ENCODE measurements around the gene ANKRD16. TPM values are rescaled to one million over a fixed set of nuclear protein-coding genes. Genes with fewer than 3 reads are reported as not detected.
"Not testable (repeated sequence)": the region's sequence is repeated elsewhere in the genome, so short reads cannot be mapped to it uniquely, and the experiment has no call there.

The ANKRD16 gene
- total and polyA plus RNA-seq, 2 donors (not counting 1 experiment from before 2014, with no cell fraction given) = 10.9 to 12.6 TPM

DNA sequence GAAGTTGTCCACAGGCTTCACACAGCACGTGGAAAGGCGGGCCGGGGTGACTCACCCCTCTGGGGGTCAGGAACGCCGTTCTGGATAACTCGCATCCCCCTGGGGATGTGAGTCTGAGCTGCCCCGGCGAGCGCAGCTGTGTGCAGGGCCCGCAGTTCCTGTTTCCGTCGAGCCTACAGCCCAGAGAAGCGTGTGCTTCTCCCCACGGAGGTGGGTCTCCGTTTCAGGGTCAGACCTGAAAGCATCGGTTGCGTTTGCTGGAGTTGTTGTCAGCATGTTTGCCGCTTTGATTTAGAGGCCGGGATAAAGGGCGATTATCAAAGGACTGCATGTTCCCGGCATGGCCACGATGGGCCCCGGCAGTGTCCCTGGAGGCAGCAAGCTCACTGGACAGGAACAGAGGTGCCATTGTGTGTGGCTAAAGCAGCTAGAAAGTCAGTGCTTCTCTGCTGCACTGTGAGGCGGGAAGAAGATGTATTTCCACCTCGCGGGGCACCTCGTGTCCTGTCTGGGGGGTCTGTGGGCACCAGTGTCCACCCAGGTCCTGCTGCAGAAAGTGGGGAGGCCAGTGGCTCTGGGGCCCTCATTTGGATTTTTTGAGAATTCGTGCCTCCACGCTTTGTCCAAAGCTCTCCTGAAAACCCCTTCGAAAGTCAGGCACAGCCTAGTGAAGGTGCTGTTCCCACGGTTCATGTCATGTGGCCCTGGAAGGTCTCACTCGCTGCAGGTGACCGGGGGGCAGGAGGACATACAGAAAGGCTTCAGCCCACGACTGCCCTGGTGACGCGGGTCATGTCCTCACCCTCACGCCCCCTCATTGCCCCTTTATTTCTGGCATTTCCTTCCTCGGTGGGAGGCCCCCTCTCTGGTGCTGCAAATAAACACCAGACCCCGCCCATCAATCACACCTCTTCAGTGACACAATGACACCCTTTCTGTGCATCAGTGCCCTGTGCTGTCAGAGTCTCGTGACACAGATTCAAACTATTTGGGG lies 49.1 kb downstream of the ANKRD16 start:
- intact Hi-C loops (cut with micrococcal nuclease) = loop anchor here (1.0 to 5.0 kb wide), 8 partner anchors 12 to 508 kb away; partner anchors contain the start of genes ANKRD16, GDI2, RBM17 and TASOR2
- H3K79me2 ChIP-seq (ENCODE audit: control insufficient read depth, insufficient read depth, low read length) = peaks cover 12% of the 10 kb centered on the region
- H3K4me1 Mint-ChIP-seq = peaks cover 70% of the 10 kb centered on the region
- 3% methylated on average over 38 of the region's 40 CpGs for WGBS (ENCODE audit: insufficient coverage)
- ChIA-PET CTCF (interaction anchor here (0.6 to 5.2 kb wide), 13 partner anchors 10 to 1941 kb away, joined by 3 to 29 read pairs (median 8); partner anchors contain the start of gene GDI2), POLR2A (interaction anchor here (0.7 to 3.5 kb wide), 14 partner anchors 10 to 214 kb away, joined by 3 to 35 read pairs (median 6); partner anchors contain the start of genes ANKRD16, FBH1 and GDI2)
- DNase-seq (peak; percentile 92), ATAC-seq (ENCODE audit: low read depth) (peak; percentile 82)
- peak overlapping the region in 4 of 5 experiments; percentile 55 to 63 (median 58) for H3K4me3 ChIP-seq (ENCODE audit: control extremely low read depth in 1 of 5, extremely low read depth in 1 of 5, insufficient read depth in 1 of 5, low read depth in 2 of 5, low read length in 4 of 5)
- peak overlapping the region; percentile 48 for H2AFZ ChIP-seq (ENCODE audit: insufficient read depth, low read depth, low read length, poor library complexity, severe bottlenecking)
- no peaks in the 10 kb centered on the region for H3K9me3 ChIP-seq (ENCODE audit: control extremely low read depth in 1 of 3, control insufficient read depth in 2 of 3, insufficient read depth in 1 of 3, low read length in 2 of 3)
- no peaks in the 10 kb centered on the region for H3K36me3 ChIP-seq (replicated peaks in 1 of 2; ENCODE audit: control extremely low read depth in 1 of 2, control insufficient read depth in 1 of 2, extremely low read depth in 1 of 2, insufficient read depth in 2 of 2, low read length in 1 of 2)
- peak overlapping the region; percentile 99 to 100 for H3K27ac ChIP-seq (ENCODE audit: low read length in 2 of 2)
- H3K27me3 Mint-ChIP-seq = no peaks in the 10 kb centered on the region
- peak overlapping the region; percentile 94 for H3K4me3 Mint-ChIP-seq
- no peak for TF ChIP-seq EZH2 (IDR thresholded peaks at IDR 0.05; ENCODE audit: borderline replicate concordance, insufficient read depth, low read depth, low read length, poor library complexity, severe bottlenecking)
- TF ChIP-seq, protein P1, sequence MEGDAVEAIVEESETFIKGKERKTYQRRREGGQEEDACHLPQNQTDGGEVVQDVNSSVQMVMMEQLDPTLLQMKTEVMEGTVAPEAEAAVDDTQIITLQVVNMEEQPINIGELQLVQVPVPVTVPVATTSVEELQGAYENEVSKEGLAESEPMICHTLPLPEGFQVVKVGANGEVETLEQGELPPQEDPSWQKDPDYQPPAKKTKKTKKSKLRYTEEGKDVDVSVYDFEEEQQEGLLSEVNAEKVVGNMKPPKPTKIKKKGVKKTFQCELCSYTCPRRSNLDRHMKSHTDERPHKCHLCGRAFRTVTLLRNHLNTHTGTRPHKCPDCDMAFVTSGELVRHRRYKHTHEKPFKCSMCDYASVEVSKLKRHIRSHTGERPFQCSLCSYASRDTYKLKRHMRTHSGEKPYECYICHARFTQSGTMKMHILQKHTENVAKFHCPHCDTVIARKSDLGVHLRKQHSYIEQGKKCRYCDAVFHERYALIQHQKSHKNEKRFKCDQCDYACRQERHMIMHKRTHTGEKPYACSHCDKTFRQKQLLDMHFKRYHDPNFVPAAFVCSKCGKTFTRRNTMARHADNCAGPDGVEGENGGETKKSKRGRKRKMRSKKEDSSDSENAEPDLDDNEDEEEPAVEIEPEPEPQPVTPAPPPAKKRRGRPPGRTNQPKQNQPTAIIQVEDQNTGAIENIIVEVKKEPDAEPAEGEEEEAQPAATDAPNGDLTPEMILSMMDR (IDR thresholded peaks at IDR 0.05) = no peak
- H3K27ac Mint-ChIP-seq = peak overlapping the region; percentile 100
- H3K27me3 ChIP-seq (replicated peaks in 1 of 4; ENCODE audit: control extremely low read depth in 1 of 4, control insufficient read depth in 3 of 4, insufficient read depth in 4 of 4, low read length in 3 of 4) = no peaks in the 10 kb centered on the region
- peak overlapping the region; percentile 82 for H3K4me2 ChIP-seq (replicated peaks; ENCODE audit: low read depth, low read length, poor library complexity, severe bottlenecking)
- peaks cover 68 to 77% of the 10 kb centered on the region in 2 donors for H3K4me1 ChIP-seq (ENCODE audit: control insufficient read depth in 2 of 2, insufficient read depth in 2 of 2, low read length in 2 of 2)
- no peaks in the 10 kb centered on the region for H4K20me1 ChIP-seq (ENCODE audit: control insufficient read depth, insufficient read depth, low read length, poor library complexity, severe bottlenecking)
- H3K9ac ChIP-seq (ENCODE audit: low read length) = peak overlapping the region; percentile 63
- H3K9me3 Mint-ChIP-seq (ENCODE audit: insufficient read depth) = no peaks in the 10 kb centered on the region

DNA sequence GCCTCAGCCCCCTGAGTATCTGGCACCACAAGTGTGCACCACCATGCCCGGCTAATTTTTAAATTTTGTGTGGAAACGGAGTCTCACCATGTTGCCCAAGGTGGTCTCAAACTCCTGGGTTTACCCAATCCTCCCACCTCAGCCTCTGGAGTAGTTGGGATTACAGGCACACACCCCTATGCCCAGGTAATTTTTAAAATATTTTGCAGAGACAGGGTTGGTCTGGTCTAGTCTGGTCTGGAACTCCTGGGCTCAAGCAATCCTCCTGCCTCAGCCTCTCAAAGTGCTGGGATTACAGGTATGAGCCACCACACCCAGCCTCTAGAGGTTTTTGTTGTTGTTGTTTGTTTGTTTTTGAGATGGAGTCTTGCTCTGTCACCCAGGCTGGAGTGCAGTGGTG lies 53.5 kb downstream of the ANKRD16 start:
- H3K27me3 Mint-ChIP-seq; POLR2A ChIA-PET; H3K79me2 ChIP-seq (ENCODE audit: control insufficient read depth, insufficient read depth, low read length); H4K20me1 ChIP-seq (ENCODE audit: control insufficient read depth, insufficient read depth, low read length, poor library complexity, severe bottlenecking); intact Hi-C loops (cut with micrococcal nuclease); H3K9ac ChIP-seq (ENCODE audit: low read length); H3K9me3 ChIP-seq (ENCODE audit: control extremely low read depth in 1 of 3, control insufficient read depth in 2 of 3, insufficient read depth in 1 of 3, low read length in 2 of 3); H3K27me3 ChIP-seq (replicated peaks in 1 of 4; ENCODE audit: control extremely low read depth in 1 of 4, control insufficient read depth in 3 of 4, insufficient read depth in 4 of 4, low read length in 3 of 4); H3K4me3 Mint-ChIP-seq; DNase-seq; H2AFZ ChIP-seq (ENCODE audit: insufficient read depth, low read depth, low read length, poor library complexity, severe bottlenecking); H3K36me3 ChIP-seq (replicated peaks in 1 of 2; ENCODE audit: control extremely low read depth in 1 of 2, control insufficient read depth in 1 of 2, extremely low read depth in 1 of 2, insufficient read depth in 2 of 2, low read length in 1 of 2); H3K27ac ChIP-seq (ENCODE audit: low read length in 2 of 2); H3K4me3 ChIP-seq (ENCODE audit: control extremely low read depth in 1 of 5, extremely low read depth in 1 of 5, insufficient read depth in 1 of 5, low read depth in 2 of 5, low read length in 4 of 5); ATAC-seq (ENCODE audit: low read depth); H3K9me3 Mint-ChIP-seq (ENCODE audit: insufficient read depth); H3K4me2 ChIP-seq (replicated peaks; ENCODE audit: low read depth, low read length, poor library complexity, severe bottlenecking); CTCF ChIA-PET: not testable (repeated sequence)
- no CpG with 5 or more reads among the region's 2 CpGs for WGBS (ENCODE audit: insufficient coverage)
- peaks cover 36% of the 10 kb centered on the region for H3K4me1 Mint-ChIP-seq
- H3K27ac Mint-ChIP-seq = peak overlapping the region; percentile 39
- peaks cover 27 to 34% of the 10 kb centered on the region in 2 donors for H3K4me1 ChIP-seq (ENCODE audit: control insufficient read depth in 2 of 2, insufficient read depth in 2 of 2, low read length in 2 of 2)

All from B cell (primary cell).